ENCODE measurements around the gene SIGLEC10.
A peak's percentile ranks its signal among the peaks of the same experiment; 100 is the strongest.

SIGLEC10 gene

GRCh38 chr19:51440846-51441409 is 23.5 kb upstream of the SIGLEC10 start:
- H3K4me1 ChIP-seq (ENCODE audit: insufficient read depth, low read length, severe bottlenecking): peaks cover 18% of the 10 kb centered on the region
- H3K4me2 ChIP-seq (ENCODE audit: low read length): peak overlapping the region; percentile 58; the same call in 1 of the 2 replicates
- no peak overlapping the region for H2AFZ ChIP-seq (ENCODE audit: low read length)
- H3K79me2 ChIP-seq (ENCODE audit: insufficient read depth, low read length): no peaks in the 10 kb centered on the region
- H3K4me3 ChIP-seq (ENCODE audit: low read depth, low read length, poor library complexity, severe bottlenecking): peak overlapping the region; percentile 44
- TF ChIP-seq EZH2 (IDR thresholded peaks at IDR 0.05; ENCODE audit: borderline replicate concordance, low read length) (no peak), CTCF (IDR thresholded peaks at IDR 0.05; ENCODE audit: low read length) (no peak)
- no peaks in the 10 kb centered on the region for H3K36me3 ChIP-seq (ENCODE audit: insufficient read depth, low read length)
- H3K9me2 ChIP-seq (ENCODE audit: low read depth, low read length): no peaks in the 10 kb centered on the region
- peaks cover 2% of the 10 kb centered on the region; the same call in 1 of the 2 replicates for H3K27me3 ChIP-seq (ENCODE audit: insufficient read depth, low read length)
- no peak overlapping the region for H3K27ac ChIP-seq (ENCODE audit: low read depth, low read length, poor library complexity, severe bottlenecking)
- no peak overlapping the region for H3K9ac ChIP-seq (ENCODE audit: low read length)
- H4K20me1 ChIP-seq (ENCODE audit: insufficient read depth, low read length): no peaks in the 10 kb centered on the region
- no peaks in the 10 kb centered on the region for H3F3A ChIP-seq (ENCODE audit: insufficient read depth, low read length)
- no peaks in the 10 kb centered on the region for H3K9me3 ChIP-seq (ENCODE audit: low read length)

GRCh38 chr19:51440052-51440451 is 22.6 kb upstream of the SIGLEC10 start:
- TF ChIP-seq CTCF (IDR thresholded peaks at IDR 0.05; ENCODE audit: low read length) (no peak), EZH2 (IDR thresholded peaks at IDR 0.05; ENCODE audit: borderline replicate concordance, low read length) (no peak)
- no peaks in the 10 kb centered on the region for H3K36me3 ChIP-seq (ENCODE audit: insufficient read depth, low read length)
- no peak overlapping the region for H2AFZ ChIP-seq (ENCODE audit: low read length)
- H3K4me2 ChIP-seq (ENCODE audit: low read length): no peak overlapping the region
- peaks cover 18% of the 10 kb centered on the region for H3K4me1 ChIP-seq (ENCODE audit: insufficient read depth, low read length, severe bottlenecking)
- peaks cover 2% of the 10 kb centered on the region; the same call in 1 of the 2 replicates for H3K27me3 ChIP-seq (ENCODE audit: insufficient read depth, low read length)
- no peaks in the 10 kb centered on the region for H3K9me3 ChIP-seq (ENCODE audit: low read length)
- no peaks in the 10 kb centered on the region for H3K9me2 ChIP-seq (ENCODE audit: low read depth, low read length)
- no peak overlapping the region for H3K27ac ChIP-seq (ENCODE audit: low read depth, low read length, poor library complexity, severe bottlenecking)
- no peaks in the 10 kb centered on the region for H3F3A ChIP-seq (ENCODE audit: insufficient read depth, low read length)
- no peaks in the 10 kb centered on the region for H4K20me1 ChIP-seq (ENCODE audit: insufficient read depth, low read length)
- H3K79me2 ChIP-seq (ENCODE audit: insufficient read depth, low read length): no peaks in the 10 kb centered on the region
- H3K4me3 ChIP-seq (ENCODE audit: low read depth, low read length, poor library complexity, severe bottlenecking): no peak overlapping the region
- no peak overlapping the region for H3K9ac ChIP-seq (ENCODE audit: low read length)

GRCh38 chr19:51439021-51439465 is 21.6 kb upstream of the SIGLEC10 start:
- TF ChIP-seq EZH2 (IDR thresholded peaks at IDR 0.05; ENCODE audit: borderline replicate concordance, low read length): no peak
- TF ChIP-seq CTCF (IDR thresholded peaks at IDR 0.05; ENCODE audit: low read length): peak; percentile 75
- H3F3A ChIP-seq (ENCODE audit: insufficient read depth, low read length): no peaks in the 10 kb centered on the region
- peaks cover 18% of the 10 kb centered on the region for H3K4me1 ChIP-seq (ENCODE audit: insufficient read depth, low read length, severe bottlenecking)
- H3K9me2 ChIP-seq (ENCODE audit: low read depth, low read length): no peaks in the 10 kb centered on the region
- H3K4me3 ChIP-seq (ENCODE audit: low read depth, low read length, poor library complexity, severe bottlenecking): no peak overlapping the region
- H3K27ac ChIP-seq (ENCODE audit: low read depth, low read length, poor library complexity, severe bottlenecking): no peak overlapping the region
- no peaks in the 10 kb centered on the region for H4K20me1 ChIP-seq (ENCODE audit: insufficient read depth, low read length)
- no peaks in the 10 kb centered on the region for H3K9me3 ChIP-seq (ENCODE audit: low read length)
- H3K79me2 ChIP-seq (ENCODE audit: insufficient read depth, low read length): no peaks in the 10 kb centered on the region
- H3K4me2 ChIP-seq (ENCODE audit: low read length): no peak overlapping the region
- H3K27me3 ChIP-seq (ENCODE audit: insufficient read depth, low read length): peaks cover 8% of the 10 kb centered on the region; the same call in 1 of the 2 replicates
- H3K9ac ChIP-seq (ENCODE audit: low read length): no peak overlapping the region
- no peak overlapping the region for H2AFZ ChIP-seq (ENCODE audit: low read length)
- H3K36me3 ChIP-seq (ENCODE audit: insufficient read depth, low read length): no peaks in the 10 kb centered on the region
